Parathyroid adenoma (tissue), 2 donors: Measurements from ENCODE around the gene TTLL13.

Experiments
- H2AFZ ChIP-seq: fragments of 300-600 bp; sonication (generic); one replicate; pipeline ENCODE4 v1.7.0; 2017; ENCODE audit warnings: antibody characterized with exemption, mild to moderate bottlenecking
- H3K27ac ChIP-seq: fragments of 300-600 bp; sonication (generic); one replicate; pipeline ENCODE4 v1.7.0; 2017
- H3K27me3 ChIP-seq: fragments of 300-600 bp; sonication (generic); one replicate; pipeline ENCODE4 v1.7.0; 2017; ENCODE audit warnings: low read length; ENCODE audit not compliant: control insufficient read depth, insufficient read depth
- H3K36me3 ChIP-seq: fragments of 300-600 bp; sonication (generic); one replicate; pipeline ENCODE4 v1.7.0; 2017; ENCODE audit warnings: low read length; ENCODE audit not compliant: control insufficient read depth, insufficient read depth
- H3K4me1 ChIP-seq: fragments of 300-600 bp; sonication (generic); one replicate; pipeline ENCODE4 v1.7.0; 2017; ENCODE audit warnings: control low read depth
- H3K4me2 ChIP-seq: fragments of 300-600 bp; sonication (generic); one replicate; pipeline ENCODE4 v1.7.0; 2017; ENCODE audit warnings: low read length
- H3K4me3 ChIP-seq: fragments of 300-600 bp; sonication (generic); one replicate; pipeline ENCODE4 v1.7.0; 2017; ENCODE audit warnings: low read depth, low read length
- H3K79me2 ChIP-seq: fragments of 300-600 bp; sonication (generic); one replicate; pipeline ENCODE4 v1.7.0; 2017; ENCODE audit warnings: control low read depth
- H3K9ac ChIP-seq: fragments of 300-600 bp; sonication (generic); one replicate; pipeline ENCODE4 v1.7.0; 2017; ENCODE audit warnings: mild to moderate bottlenecking
- H3K9me3 ChIP-seq: fragments of 300-600 bp; sonication (generic); one replicate; pipeline ENCODE4 v1.7.0; 2017; ENCODE audit warnings: low read length; ENCODE audit not compliant: control insufficient read depth
- TF ChIP-seq, protein P1 (sequence below): fragments of 300-600 bp; sonication (generic); IDR thresholded peaks from one replicate; pipeline ENCODE4 v1.7.0; 2017; ENCODE audit warnings: antibody characterized with exemption, mild to moderate bottlenecking
- donor health status: primary hyperparathyroidism.

TTLL13 gene

DNA sequence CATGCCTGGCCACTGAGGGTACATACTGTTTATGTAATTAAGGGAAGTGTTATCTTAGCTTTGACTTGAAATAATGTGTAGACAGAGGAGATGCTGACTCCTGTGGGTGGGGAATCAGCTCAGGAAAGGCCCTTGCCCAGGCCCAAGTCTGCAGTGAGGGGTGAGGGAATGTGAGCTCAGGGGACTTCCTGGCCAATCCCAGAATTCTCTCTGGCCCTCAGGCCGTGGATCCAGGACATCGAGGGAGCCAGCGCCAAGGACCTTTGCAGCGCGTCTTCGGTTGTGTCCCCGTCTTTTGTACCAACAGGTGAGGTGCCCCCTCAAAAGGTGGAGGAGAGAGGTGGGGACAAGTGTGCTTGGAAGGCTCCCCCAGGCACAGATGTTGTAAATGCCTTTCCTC is 22.0 kb upstream of the TTLL13 start:
- no peak overlapping the region for H2AFZ ChIP-seq
- H3K9ac ChIP-seq, result no peak overlapping the region
- no peak overlapping the region for H3K4me2 ChIP-seq
- no peaks in the 10 kb centered on the region for H3K27me3 ChIP-seq
- H3K9me3 ChIP-seq, result no peaks in the 10 kb centered on the region
- no peaks in the 10 kb centered on the region for H3K36me3 ChIP-seq
- H3K4me1 ChIP-seq, result peaks cover 9% of the 10 kb centered on the region
- no peak overlapping the region for H3K27ac ChIP-seq
- TF ChIP-seq, protein P1, sequence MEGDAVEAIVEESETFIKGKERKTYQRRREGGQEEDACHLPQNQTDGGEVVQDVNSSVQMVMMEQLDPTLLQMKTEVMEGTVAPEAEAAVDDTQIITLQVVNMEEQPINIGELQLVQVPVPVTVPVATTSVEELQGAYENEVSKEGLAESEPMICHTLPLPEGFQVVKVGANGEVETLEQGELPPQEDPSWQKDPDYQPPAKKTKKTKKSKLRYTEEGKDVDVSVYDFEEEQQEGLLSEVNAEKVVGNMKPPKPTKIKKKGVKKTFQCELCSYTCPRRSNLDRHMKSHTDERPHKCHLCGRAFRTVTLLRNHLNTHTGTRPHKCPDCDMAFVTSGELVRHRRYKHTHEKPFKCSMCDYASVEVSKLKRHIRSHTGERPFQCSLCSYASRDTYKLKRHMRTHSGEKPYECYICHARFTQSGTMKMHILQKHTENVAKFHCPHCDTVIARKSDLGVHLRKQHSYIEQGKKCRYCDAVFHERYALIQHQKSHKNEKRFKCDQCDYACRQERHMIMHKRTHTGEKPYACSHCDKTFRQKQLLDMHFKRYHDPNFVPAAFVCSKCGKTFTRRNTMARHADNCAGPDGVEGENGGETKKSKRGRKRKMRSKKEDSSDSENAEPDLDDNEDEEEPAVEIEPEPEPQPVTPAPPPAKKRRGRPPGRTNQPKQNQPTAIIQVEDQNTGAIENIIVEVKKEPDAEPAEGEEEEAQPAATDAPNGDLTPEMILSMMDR, result no peak
- H3K4me3 ChIP-seq, result no peak overlapping the region
- no peaks in the 10 kb centered on the region for H3K79me2 ChIP-seq

DNA sequence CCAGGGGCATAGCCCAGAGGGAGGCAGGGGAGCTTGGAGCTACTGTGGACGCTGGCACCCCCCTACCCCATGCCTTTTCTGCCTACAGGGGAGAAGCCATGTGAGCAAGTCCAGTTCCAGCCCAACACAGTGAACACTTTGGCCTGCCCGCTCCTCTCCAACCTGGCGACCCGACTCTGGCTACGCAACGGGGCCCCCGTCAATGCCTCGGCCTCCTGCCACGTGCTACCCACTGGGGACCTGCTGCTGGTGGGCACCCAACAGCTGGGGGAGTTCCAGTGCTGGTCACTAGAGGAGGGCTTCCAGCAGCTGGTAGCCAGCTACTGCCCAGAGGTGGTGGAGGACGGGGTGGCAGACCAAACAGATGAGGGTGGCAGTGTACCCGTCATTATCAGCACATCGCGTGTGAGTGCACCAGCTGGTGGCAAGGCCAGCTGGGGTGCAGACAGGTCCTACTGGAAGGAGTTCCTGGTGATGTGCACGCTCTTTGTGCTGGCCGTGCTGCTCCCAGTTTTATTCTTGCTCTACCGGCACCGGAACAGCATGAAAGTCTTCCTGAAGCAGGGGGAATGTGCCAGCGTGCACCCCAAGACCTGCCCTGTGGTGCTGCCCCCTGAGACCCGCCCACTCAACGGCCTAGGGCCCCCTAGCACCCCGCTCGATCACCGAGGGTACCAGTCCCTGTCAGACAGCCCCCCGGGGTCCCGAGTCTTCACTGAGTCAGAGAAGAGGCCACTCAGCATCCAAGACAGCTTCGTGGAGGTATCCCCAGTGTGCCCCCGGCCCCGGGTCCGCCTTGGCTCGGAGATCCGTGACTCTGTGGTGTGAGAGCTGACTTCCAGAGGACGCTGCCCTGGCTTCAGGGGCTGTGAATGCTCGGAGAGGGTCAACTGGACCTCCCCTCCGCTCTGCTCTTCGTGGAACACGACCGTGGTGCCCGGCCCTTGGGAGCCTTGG is 21.3 kb upstream of the TTLL13 start:
- no peaks in the 10 kb centered on the region for H3K9me3 ChIP-seq
- peaks cover 9% of the 10 kb centered on the region for H3K4me1 ChIP-seq
- no peaks in the 10 kb centered on the region for H3K36me3 ChIP-seq
- no peak overlapping the region for H3K9ac ChIP-seq
- H2AFZ ChIP-seq, result no peak overlapping the region
- H3K4me3 ChIP-seq, result no peak overlapping the region
- H3K4me2 ChIP-seq, result no peak overlapping the region
- H3K79me2 ChIP-seq, result no peaks in the 10 kb centered on the region
- H3K27me3 ChIP-seq, result no peaks in the 10 kb centered on the region
- TF ChIP-seq, protein P1, result no peak
- no peak overlapping the region for H3K27ac ChIP-seq

DNA sequence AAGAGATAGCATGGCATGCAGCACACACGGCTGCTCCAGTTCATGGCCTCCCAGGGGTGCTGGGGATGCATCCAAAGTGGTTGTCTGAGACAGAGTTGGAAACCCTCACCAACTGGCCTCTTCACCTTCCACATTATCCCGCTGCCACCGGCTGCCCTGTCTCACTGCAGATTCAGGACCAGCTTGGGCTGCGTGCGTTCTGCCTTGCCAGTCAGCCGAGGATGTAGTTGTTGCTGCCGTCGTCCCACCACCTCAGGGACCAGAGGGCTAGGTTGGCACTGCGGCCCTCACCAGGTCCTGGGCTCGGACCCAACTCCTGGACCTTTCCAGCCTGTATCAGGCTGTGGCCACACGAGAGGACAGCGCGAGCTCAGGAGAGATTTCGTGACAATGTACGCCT is 20.4 kb upstream of the TTLL13 start:
- no peaks in the 10 kb centered on the region for H3K27me3 ChIP-seq
- peaks cover 9% of the 10 kb centered on the region for H3K4me1 ChIP-seq
- H3K9ac ChIP-seq, result no peak overlapping the region
- TF ChIP-seq, protein P1, result no peak
- H3K4me2 ChIP-seq, result no peak overlapping the region
- no peaks in the 10 kb centered on the region for H3K36me3 ChIP-seq
- H3K79me2 ChIP-seq, result no peaks in the 10 kb centered on the region
- no peaks in the 10 kb centered on the region for H3K9me3 ChIP-seq
- H3K27ac ChIP-seq, result no peak overlapping the region
- no peak overlapping the region for H3K4me3 ChIP-seq
- no peak overlapping the region for H2AFZ ChIP-seq

DNA sequence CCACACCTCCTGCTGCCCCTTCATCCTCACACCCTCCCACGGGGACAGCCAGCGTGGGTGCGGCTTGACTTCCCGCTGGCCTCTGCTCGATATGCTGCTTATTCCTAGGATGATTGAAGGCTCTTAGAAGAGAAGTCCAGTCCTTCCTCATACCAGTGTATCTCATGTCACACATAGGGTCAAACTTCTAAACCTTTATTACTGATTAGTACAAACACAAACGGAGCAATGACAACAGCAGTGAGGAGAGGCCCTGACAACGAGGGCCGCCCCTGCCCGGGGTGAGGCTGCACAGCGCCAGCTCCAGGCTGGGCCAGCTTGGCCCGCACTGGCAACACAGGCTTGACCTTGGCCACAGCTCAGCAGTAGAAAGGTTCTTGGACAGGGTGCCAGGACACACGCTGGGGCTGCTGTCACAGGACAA is 19.3 kb upstream of the TTLL13 start:
- Histone ChIP-seq H3K4me2 (no peak overlapping the region), H3K9me3 (no peaks in the 10 kb centered on the region), H3K9ac (no peak overlapping the region), H3K79me2 (no peaks in the 10 kb centered on the region), H3K4me1 (peaks cover 9% of the 10 kb centered on the region), H3K27me3 (no peaks in the 10 kb centered on the region), H3K4me3 (no peak overlapping the region), H3K27ac (no peak overlapping the region), H3K36me3 (no peaks in the 10 kb centered on the region), H2AFZ (no peak overlapping the region)
- TF ChIP-seq, protein P1, result no peak
